IMR-90 (cell line): ENCODE measurements around the gene CEP83. TPM values are rescaled to one million over a fixed set of nuclear protein-coding genes. Genes with fewer than 3 reads are reported as not detected.

Source experiments
- ATAC-seq: fragments of 200-7000 bp; cut with Tn5 transposase; 2 replicates; pipeline ENCODE4 v1.9.1; 2020; ENCODE audit warnings: low read depth, mild to moderate bottlenecking, moderate library complexity
- BruUV-seq: library from RNA; stranded (reverse); fragments of 400-500 nt; replicated peaks from 2 replicates; lab custom pipeline; 2021; lab: Mats Ljungman, UMichigan
- CTCF ChIA-PET: fragments of 300-600 bp; formaldehyde crosslinking; extraction: SDS; loops from one replicate; lab custom pipeline; 2021; ENCODE audit warnings: antibody characterized with exemption; lab: Yijun Ruan, JAX
- POLR2A ChIA-PET: fragments of 300-600 bp; sonication (Branson Sonifier 250); formaldehyde crosslinking; loops from one replicate; lab custom pipeline; 2022; ENCODE audit warnings: antibody characterized with exemption; ENCODE audit not compliant: unreplicated experiment; lab: Charles Lee
- DNase-seq: peaks from one replicate; pipeline ENCODE4 v3.0.0; 2013
- H2AFZ ChIP-seq: replicated peaks from 2 replicates; pipeline ENCODE3; 2013; ENCODE audit warnings: low read length, mild to moderate bottlenecking; ENCODE audit not compliant: poor library complexity
- H2AK5ac ChIP-seq: 2 replicates; pipeline ENCODE4 v1.6.1; 2013; ENCODE audit warnings: low read depth, low read length, inconsistent platforms
- H2AK9ac ChIP-seq: replicated peaks from 2 replicates; pipeline ENCODE3; 2013; ENCODE audit warnings: mild to moderate bottlenecking, low read depth, low read length, moderate library complexity; ENCODE audit not compliant: poor library complexity
- H2BK120ac ChIP-seq: 2 replicates; pipeline ENCODE4 v1.6.1; 2013; ENCODE audit warnings: low read depth, low read length, inconsistent platforms
- H2BK15ac ChIP-seq: 3 replicates; pipeline ENCODE4 v1.6.1; 2013; ENCODE audit warnings: low read depth, low read length, inconsistent platforms
- H2BK20ac ChIP-seq: 2 replicates; pipeline ENCODE4 v1.6.1; 2013; ENCODE audit warnings: low read depth, mild to moderate bottlenecking, inconsistent platforms, low read length, moderate library complexity
- H2BK5ac ChIP-seq: 2 replicates; pipeline ENCODE4 v1.6.1; 2013; ENCODE audit warnings: mild to moderate bottlenecking, low read depth, low read length, inconsistent platforms; ENCODE audit not compliant: poor library complexity, severe bottlenecking
- H3K14ac ChIP-seq: replicated peaks from 2 replicates; pipeline ENCODE4 v1.6.1; 2013; ENCODE audit warnings: low read depth, low read length, inconsistent platforms
- H3K18ac ChIP-seq: 2 replicates; pipeline ENCODE4 v1.6.1; 2013; ENCODE audit warnings: low read depth, low read length, control low read depth
- H3K23ac ChIP-seq: 2 replicates; pipeline ENCODE4 v1.6.1; 2013; ENCODE audit warnings: low read depth, low read length, inconsistent platforms
- H3K27ac ChIP-seq: 2 replicates; pipeline ENCODE4 v1.5.1; 2013; ENCODE audit warnings: mild to moderate bottlenecking, control low read depth, low read length; ENCODE audit not compliant: insufficient read depth
- H3K27me3 ChIP-seq: 2 replicates; pipeline ENCODE4 v1.6.1; 2013; ENCODE audit warnings: low read length; ENCODE audit not compliant: control insufficient read depth, insufficient read depth
- H3K36me3 ChIP-seq: 2 replicates; pipeline ENCODE4 v1.6.1; 2013; ENCODE audit warnings: low read length, mixed read lengths; ENCODE audit not compliant: control insufficient read depth, insufficient read depth
- H3K4ac ChIP-seq: 2 replicates; pipeline ENCODE4 v1.6.1; 2013; ENCODE audit warnings: low read depth, low read length, inconsistent platforms
- H3K4me1 ChIP-seq: 2 replicates; pipeline ENCODE4 v1.6.1; 2013; ENCODE audit warnings: low read length, mixed read lengths; ENCODE audit not compliant: control insufficient read depth, insufficient read depth
- H3K4me2 ChIP-seq: 2 replicates; pipeline ENCODE4 v1.6.1; 2013; ENCODE audit warnings: low read depth, mild to moderate bottlenecking, control low read depth, low read length, moderate library complexity
- H3K4me3 ChIP-seq: 2 replicates; pipeline ENCODE4 v1.5.1; 2013; ENCODE audit warnings: low read depth, mild to moderate bottlenecking, control low read depth, low read length, moderate library complexity; ENCODE audit not compliant: insufficient read depth
- H3K56ac ChIP-seq: 2 replicates; pipeline ENCODE4 v1.6.1; 2013; ENCODE audit warnings: low read length, inconsistent platforms; ENCODE audit not compliant: insufficient read depth; ENCODE audit errors: extremely low read depth
- H3K79me1 ChIP-seq, 2 experiments: 2 replicates each; pipeline ENCODE4 v1.6.1; 2013; ENCODE audit warnings: low read length in 2 of 2, inconsistent platforms in 1 of 2, low read depth in 1 of 2
- H3K9ac ChIP-seq: 2 replicates; pipeline ENCODE4 v1.6.1; 2013; ENCODE audit warnings: low read depth, low read length, control low read depth
- H3K9me1 ChIP-seq: 2 replicates; pipeline ENCODE4 v1.6.1; 2013; ENCODE audit warnings: low read length, inconsistent platforms; ENCODE audit not compliant: insufficient read depth
- H3K9me3 ChIP-seq: 2 replicates; pipeline ENCODE4 v1.6.1; 2013; ENCODE audit warnings: low read length; ENCODE audit not compliant: control insufficient read depth, insufficient read depth
- H4K20me1 ChIP-seq: 2 replicates; pipeline ENCODE4 v1.6.1; 2013; ENCODE audit warnings: low read length, inconsistent platforms; ENCODE audit not compliant: insufficient read depth
- H4K5ac ChIP-seq: 2 replicates; pipeline ENCODE4 v1.6.1; 2013; ENCODE audit warnings: mild to moderate bottlenecking, low read depth, low read length, control low read depth
- H4K8ac ChIP-seq, 2 experiments: 2 replicates each; pipeline ENCODE4 v1.6.1; 2013; ENCODE audit warnings: low read depth in 2 of 2, low read length in 2 of 2, control low read depth in 1 of 2, inconsistent platforms in 1 of 2
- H4K91ac ChIP-seq: 2 replicates; pipeline ENCODE4 v1.6.1; 2013; ENCODE audit warnings: low read depth, low read length, inconsistent platforms; ENCODE audit not compliant: insufficient read depth
- CEBPB ChIP-seq: IDR thresholded peaks from 2 replicates; pipeline ENCODE4 v1.6.1; 2012; ENCODE audit warnings: low read depth, low read length, improper control_type of control experiment
- NFE2L2 ChIP-seq: fragments of 150-350 bp; IDR thresholded peaks from 2 replicates; pipeline ENCODE4 v1.6.1; 2016; ENCODE audit warnings: low read depth, mild to moderate bottlenecking, low read length
- POLR2A ChIP-seq: IDR thresholded peaks from 2 replicates; pipeline ENCODE4 v1.6.1; 2012; ENCODE audit warnings: mild to moderate bottlenecking, low read depth, low read length
- WGBS, 2 experiments: methylation state at CpG; one replicate each; pipeline versions ENCODE4 v1.1.5 to v1.1.7; 2013; ENCODE audit warnings: missing lambda C conversion rate in 2 of 2; ENCODE audit not compliant: insufficient read length in 1 of 2; ENCODE audit errors: extremely low coverage in 2 of 2; 5-methylcytosine and 5-hydroxymethylcytosine counted together
- dilution Hi-C: fragments of 300-500 bp; cut with HindIII; formaldehyde crosslinking; loops from one replicate; pipeline ENCODE4 v1.14.3; 2018; ENCODE audit warnings: low sequenced_read_pairs; ENCODE audit not compliant: unreplicated experiment
- in situ Hi-C: fragments of 300-500 bp; cut with MboI; formaldehyde crosslinking; loops from 3 replicates; pipeline ENCODE4 v1.14.3; 2019; ENCODE audit warnings: low sequenced_read_pairs, inconsistent platforms, mixed read lengths
- intact Hi-C: fragments of 100-400 bp; cut with micrococcal nuclease; formaldehyde crosslinking; loops from 2 replicates; pipeline ENCODE4 v1.10.0; 2022
- polyA plus RNA-seq, 3 experiments: library from polyadenylated mRNA; depleted of rRNA; stranded (reverse); fragments of >200 nt; gene quantifications; 2 replicates each; pipeline ENCODE4 v1.2.3, GENCODE V29; 2012; ENCODE audit warnings: low replicate concordance in 1 of 3
- total RNA-seq: library from RNA; depleted of rRNA; stranded (reverse); fragments of >200 nt; gene quantifications from 2 replicates; pipeline ENCODE4 v1.2.3, GENCODE V29; 2012

Gene CEP83
- total and polyA plus RNA-seq, 2 of the 4 experiments (the other 2 are of a cell fraction), result 3.9 to 8.9 TPM

DNA sequence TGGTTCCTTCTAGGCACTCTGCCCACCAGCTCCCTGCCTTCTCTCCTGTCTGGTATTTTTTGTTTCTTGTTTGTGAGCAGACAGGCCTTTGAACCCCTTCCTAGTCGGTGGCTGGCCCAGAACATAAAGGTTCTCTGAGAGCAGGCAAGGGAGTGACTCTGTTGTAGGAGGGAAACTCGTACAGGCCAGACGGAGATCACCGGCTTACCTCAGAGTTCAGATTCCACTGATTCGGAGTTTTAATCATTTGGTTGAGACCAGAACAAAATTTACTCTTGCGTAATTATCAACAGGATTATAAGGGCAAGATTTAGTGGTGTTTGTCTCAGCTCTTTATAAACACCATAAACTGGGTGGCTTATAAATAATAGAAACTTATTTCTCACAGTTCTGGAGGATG is 182.9 kb downstream of the CEP83 start:
- Histone ChIP-seq H3K36me3 (no peaks in the 10 kb centered on the region), H4K5ac (no peak overlapping the region), H2AK9ac (no peak overlapping the region), H2AK5ac (no peak overlapping the region), H3K27ac (no peak overlapping the region), H3K79me1 (no peaks in the 10 kb centered on the region), H2BK120ac (no peak overlapping the region), H2BK15ac (no peak overlapping the region), H3K9me1 (peaks cover 3% of the 10 kb centered on the region; the same call in 1 of the 2 replicates), H3K9ac (no peak overlapping the region), H3K14ac (no peak overlapping the region), H3K4ac (no peak overlapping the region), H3K4me3 (no peak overlapping the region), H3K18ac (no peak overlapping the region), H3K56ac (no peak overlapping the region), H3K4me1 (peaks cover 2% of the 10 kb centered on the region; the same call in 1 of the 2 replicates), H4K91ac (no peak overlapping the region), H3K23ac (no peak overlapping the region), H3K27me3 (peaks cover under 1% of the 10 kb centered on the region; the same call in 1 of the 2 replicates), H2BK5ac (no peak overlapping the region), H3K4me2 (no peak overlapping the region), H3K9me3 (no peaks in the 10 kb centered on the region), H4K8ac (no peak overlapping the region), H2AFZ (peak overlapping the region; percentile 40), H4K20me1 (no peaks in the 10 kb centered on the region), H2BK20ac (no peak overlapping the region)
- intact Hi-C loops, result no loop called here
- ChIA-PET CTCF (no interaction called here), POLR2A (no interaction called here)
- in situ Hi-C loops, result no loop called here
- ATAC-seq (no peak), DNase-seq (no peak)
- BruUV-seq, result no TSS peak
- 95% methylated on average over 3 of the region's 6 CpGs; no CpG with 5 or more reads in 1 of the 2 experiments for WGBS, 2 experiments
- dilution Hi-C loops, result no loop called here
- no peak for TF ChIP-seq POLR2A
- TF ChIP-seq CEBPB, result peak; percentile 34; the same call in 1 of the 2 replicates
- no peak for TF ChIP-seq NFE2L2
